HG03159 (cell line): ENCODE measurements around the gene ECSCR.
"Not testable (repeated sequence)": the region's sequence is repeated elsewhere in the genome, so short reads cannot be mapped to it uniquely, and the experiment has no call there.

Experiments used
- ATAC-seq: cut with Tn5 transposase; IDR thresholded peaks from one replicate; pipeline ENCODE4 v1.9.1; 2021; ENCODE audit warnings: mild to moderate bottlenecking, moderate library complexity; ENCODE audit not compliant: unreplicated experiment

ECSCR gene

GRCh38 chr5:139462586-139463276 lies at the start of gene ECSCR:
Gene ECSCR (minus strand): TSS chr5:139462743. CDS start chr5:139462670, 73 bp downstream.
- ATAC-seq, result no peak

DNA sequence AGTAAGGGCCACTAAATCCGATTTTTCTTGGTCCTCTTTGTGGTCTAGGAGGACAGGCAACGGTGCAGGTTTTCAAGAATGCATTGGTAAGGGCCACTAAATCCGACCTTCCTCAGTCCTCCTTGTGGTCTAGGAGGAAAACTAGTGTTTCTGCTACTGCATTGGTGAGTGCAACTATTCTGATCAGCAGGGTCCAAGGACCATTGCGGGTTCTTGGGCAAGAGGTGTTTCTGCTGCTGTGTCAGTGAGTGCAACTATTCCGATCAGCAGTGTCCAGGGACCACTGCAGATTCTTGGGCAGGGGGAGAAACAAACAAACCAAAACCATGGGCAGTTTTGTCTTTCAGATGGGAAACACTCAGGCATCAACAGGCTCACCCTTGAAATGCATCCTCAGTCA lies 42.2 kb upstream of the ECSCR start:
- not testable (repeated sequence) for ATAC-seq

GRCh38 chr5:139503879-139504278 lies 41.3 kb upstream of the ECSCR start:
- not testable (repeated sequence) for ATAC-seq

DNA sequence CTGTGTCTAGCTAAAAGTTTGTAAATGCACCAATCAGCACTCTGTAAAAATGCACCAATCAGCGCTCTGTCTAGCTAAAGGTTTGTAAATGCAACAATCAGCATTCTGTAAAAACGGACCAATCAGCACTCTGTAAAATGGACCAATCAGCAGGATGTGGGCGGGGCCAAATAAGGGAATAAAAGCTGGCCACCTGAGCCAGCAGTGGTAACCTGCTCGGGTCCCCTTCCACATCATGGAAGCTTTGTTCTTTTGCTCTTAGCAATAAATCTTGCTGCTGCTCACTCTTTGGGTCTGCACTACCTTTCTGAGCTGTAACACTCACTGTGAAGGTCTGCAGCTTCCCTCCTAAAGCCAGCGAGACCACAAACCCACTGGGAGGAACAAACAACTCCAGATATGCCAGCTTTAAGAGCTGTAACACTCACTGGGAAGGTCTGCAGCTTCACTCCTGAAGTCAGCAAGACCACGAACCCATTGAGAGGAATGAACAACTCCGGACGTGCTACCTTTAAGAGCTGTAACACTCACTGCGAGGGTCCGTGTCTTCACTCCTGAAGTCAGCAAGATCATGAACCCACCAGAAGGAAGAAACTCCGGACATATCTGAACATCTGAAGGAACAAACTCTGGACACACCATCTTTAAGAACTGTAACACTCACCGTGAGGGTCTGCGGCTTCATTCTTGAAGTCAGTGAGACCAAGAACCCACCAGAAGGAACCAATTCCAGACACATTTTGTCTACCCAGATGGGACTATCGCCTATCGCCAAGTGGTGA lies 40.7 kb upstream of the ECSCR start:
- not testable (repeated sequence) for ATAC-seq

DNA sequence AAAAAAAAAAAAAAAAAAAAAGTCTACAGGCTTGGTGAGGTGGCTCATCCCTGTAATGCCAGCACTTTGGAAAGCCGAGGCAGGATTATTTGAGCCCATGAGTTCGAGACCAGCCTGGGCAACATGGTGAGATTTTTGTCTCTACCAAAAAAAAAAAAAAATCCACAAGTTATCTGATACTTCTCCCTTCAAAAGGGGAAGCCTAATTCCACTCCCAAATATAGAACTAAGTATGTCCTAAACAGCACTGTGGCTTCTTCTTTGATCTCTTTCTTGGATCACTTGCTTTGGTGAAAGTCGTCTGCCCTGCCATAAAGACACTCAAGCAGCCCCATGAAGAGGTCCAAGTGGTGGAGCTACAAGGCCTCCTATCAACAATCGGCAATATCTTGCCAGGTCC lies 38.8 kb upstream of the ECSCR start:
- ATAC-seq, result no peak

GRCh38 chr5:139495638-139496435 lies 33.3 kb upstream of the ECSCR start:
- ATAC-seq, result no peak

GRCh38 chr5:139494832-139495231 lies 32.3 kb upstream of the ECSCR start:
- ATAC-seq, result no peak

DNA sequence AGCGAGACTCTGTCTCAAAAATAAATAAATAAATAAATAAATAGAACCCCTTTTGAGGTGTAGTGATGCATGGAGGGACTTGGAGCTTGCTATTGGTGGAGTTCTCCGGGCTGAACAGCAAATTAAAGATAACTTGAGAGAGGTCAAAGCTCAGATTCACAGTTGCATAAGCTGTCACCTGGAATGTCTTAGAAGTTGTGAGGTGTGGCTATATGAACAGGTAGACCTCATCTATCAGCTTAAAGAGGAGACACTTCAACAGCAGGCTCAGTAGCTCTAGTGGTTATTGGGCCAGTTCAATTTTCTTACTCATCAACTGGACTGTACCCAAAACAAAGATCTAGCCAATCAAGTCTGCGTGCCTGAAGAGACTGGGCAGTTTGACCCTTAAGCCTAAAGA lies 31.7 kb upstream of the ECSCR start:
- no peak for ATAC-seq

DNA sequence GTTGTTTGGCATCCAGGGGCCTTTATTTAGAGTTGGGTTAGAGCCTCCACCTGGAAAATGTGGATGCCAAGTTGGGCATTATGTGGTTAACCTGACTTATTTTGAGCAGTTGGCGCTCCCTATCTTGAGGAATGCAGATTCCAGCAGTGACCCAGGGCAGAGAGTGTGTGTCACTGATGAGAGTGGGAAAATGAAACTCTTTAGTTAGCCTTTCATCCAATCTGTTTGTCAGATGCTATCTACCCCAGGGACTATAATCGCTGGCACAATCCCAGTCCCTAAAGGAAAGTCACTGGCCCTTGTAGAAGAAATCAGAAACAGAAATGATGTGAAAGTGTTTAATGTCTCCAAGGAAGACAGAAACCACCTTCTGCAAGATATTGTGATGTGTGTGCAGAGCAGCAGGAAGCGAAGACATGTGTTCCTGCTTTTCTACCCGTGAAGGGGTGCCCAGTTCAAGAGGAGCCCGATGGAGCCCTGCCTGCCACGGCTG lies 30.2 kb upstream of the ECSCR start:
- ATAC-seq, result no peak

- ATAC-seq, result no peak
Observed at GRCh38 chr5:139488260-139488659, 25.7 kb upstream of the ECSCR start.

DNA sequence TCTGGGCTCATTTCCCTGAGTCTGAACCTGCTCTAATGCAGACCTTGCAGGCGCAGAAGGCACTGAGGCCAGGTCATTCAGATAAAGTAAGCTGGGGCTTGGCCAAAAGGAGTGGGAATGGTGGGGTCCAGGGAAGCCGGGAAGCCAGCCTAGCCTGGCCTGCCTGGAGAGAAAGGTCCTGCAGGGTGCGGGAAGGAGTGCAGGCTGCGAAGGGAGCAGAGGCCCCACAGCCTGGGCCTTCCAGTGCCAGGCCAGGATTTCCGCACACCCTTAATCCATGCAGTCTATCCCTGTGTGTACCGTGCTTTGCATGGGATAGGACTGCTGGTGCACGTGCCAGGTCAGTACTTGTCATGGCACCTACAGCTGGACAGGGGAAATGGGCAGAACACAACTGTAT lies 23.7 kb upstream of the ECSCR start:
- no peak for ATAC-seq

DNA sequence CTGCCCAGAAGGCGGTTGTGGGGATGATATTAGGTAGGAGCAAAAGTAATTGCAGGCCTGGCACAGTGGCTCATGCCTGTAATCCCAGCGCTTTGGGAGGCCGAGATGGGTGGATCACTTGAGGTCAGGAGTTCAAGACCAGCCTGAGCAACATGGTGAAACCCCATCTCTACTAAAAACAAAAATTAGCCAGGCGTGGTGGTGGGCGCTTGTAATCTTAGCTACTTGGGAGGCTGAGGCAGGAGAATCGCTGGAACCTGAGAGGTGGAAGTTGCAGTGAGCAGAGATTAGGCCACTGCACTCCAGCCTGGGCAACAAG lies 20.3 kb upstream of the ECSCR start:
- ATAC-seq, result not testable (repeated sequence)

GRCh38 chr5:139482050-139482889 lies 19.7 kb upstream of the ECSCR start, which contains the start of gene STING1:
Gene STING1 (minus strand): TSS chr5:139482758. CDS start chr5:139481704, 1,054 bp downstream.
- ATAC-seq, result no peak

DNA sequence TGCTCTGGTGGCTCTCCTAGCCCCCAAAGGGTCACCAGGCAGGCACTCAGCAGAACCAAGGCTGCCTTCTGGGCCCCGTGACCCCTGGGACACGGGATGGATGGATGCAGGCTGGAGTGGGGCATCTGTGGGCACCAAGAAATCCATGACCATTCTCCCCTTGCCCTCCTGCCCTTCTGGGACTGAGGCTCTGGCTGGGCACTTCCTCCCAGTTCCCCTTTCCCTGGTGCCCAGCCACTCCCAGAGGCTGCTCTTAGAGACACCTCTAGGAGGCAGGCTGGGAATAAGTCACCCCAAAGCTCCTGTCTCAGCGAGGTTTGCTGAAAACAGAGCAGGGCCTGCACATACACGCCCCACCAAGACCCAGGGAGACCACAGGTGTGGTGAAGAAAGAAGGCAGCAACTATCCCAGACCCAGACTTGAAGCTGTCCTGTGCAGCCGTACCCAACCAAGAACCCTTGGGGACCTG lies 19.1 kb upstream of the ECSCR start:
- no peak for ATAC-seq

DNA sequence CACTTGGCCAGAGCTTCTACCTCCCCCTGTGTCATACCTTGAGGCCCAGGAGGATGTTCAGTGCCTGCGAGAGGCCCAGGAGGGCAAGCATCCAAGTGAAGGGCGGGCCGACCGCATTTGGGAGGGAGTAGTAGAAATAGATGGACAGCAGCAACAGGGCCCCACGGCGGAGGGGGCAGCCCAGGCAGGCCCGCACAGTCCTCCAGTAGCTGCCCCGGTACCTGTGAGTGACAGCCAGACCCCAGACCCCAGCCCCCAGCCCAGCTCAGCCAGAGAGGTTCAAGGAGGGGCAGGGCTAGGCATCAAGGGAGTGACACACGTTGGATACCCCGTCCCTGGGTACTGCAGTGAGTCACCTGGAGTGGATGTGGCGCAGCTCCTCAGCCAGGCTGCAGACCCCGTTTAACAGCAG lies 18.6 kb upstream of the ECSCR start:
- ATAC-seq, result no peak

- ATAC-seq, result not testable (repeated sequence)
Observed at GRCh38 chr5:139479729-139480128, 17.2 kb upstream of the ECSCR start.

- not testable (repeated sequence) for ATAC-seq
Observed at GRCh38 chr5:139478657-139479423, 16.3 kb upstream of the ECSCR start.

DNA sequence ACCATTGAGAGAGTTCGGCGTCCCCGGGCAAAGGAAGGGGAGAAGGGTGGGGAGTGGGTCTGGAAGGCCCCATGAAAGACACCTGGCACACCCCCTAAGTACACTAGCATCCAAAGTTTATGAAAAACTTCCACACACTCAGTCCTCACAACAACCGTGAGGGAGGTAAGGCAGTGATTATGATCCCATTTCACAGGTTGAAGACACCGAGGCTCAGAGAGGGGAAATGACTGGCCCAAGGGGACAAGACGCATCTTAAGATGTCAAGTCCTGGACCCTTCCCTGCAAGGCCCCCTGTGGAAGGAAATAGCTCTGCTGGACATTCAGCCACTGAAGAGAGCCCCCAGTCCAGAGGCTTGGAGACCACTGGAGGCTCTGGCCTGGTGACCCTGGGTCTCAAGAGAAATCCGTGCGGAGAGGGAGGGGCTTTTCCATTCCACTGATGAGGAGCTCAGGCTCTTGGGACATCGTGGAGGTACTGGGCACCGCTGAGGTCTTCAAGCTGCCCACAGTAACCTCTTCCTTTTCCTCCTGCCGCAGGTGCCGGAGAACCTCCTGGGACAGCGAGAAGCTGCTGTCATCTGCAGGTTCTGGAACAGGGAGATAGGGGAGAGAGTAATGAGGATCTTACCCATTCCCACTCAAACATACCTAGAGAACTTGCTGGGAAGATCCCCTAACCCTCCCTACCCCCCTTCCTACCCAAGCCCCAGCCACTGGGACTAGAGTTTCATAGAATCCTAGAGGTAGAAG lies 13.5 kb upstream of the ECSCR start:
- no peak for ATAC-seq
